Measurements from ENCODE around the gene CALU. TPM values are rescaled to one million over a fixed set of nuclear protein-coding genes. Genes with fewer than 3 reads are reported as not detected.

The CALU gene
- 134 and 144 TPM in 2 replicates for total RNA-seq (ENCODE audit: low replicate concordance)
- long read RNA-seq, full-length matches to known transcripts = 1,207 of 1,293 reads
- long read RNA-seq, partial matches to known transcripts = 47 of 1,293 reads
- long read RNA-seq, other reads (novel, unspliced or antisense) = 39 of 1,293 reads

GRCh38 chr7:128739048-128739962 is at the start of gene CALU:
TSS of gene CALU (plus strand) at chr7:128739359. CDS start at chr7:128748584, 9,225 bp downstream.
- Mint-ChIP-seq H3K36me3 (peaks cover 6% of the 10 kb centered on the region), H3K27ac (peak within 1 kb of the TSS; percentile 95), H3K4me1 (ENCODE audit: unreplicated experiment) (peaks cover 25% of the 10 kb centered on the region), H3K9me3 (peaks cover 4% of the 10 kb centered on the region), H3K4me3 (peak within 1 kb of the TSS; percentile 98), H3K27me3 (peaks cover 8% of the 10 kb centered on the region)
- no peak for TF ChIP-seq CTCF (conservative IDR thresholded peaks at IDR 0.05)
- DNase-seq (ENCODE audit: extremely low spot score, unreplicated experiment) = peak; percentile 96

DNA sequence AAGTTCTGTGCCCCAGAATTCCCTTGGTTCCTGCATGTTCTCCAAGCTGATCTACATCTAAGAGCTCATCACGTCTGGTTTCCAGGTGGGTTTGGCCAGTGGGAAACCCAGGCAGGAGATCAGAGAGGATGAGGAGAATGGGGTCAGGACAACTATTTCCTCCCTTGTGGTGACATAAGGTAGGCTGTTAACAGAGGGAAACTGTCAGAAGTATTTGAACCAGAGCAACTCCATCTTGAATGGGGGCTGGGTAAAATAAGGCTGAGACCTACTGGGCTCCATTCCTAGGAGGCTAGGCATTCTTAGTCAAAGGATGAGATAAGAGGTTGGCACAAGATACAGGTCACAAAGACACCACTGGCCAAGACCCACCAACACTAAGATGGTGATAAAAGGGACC is 47.9 kb upstream of the CALU start:
- Mint-ChIP-seq H3K36me3 (peaks cover 8% of the 10 kb centered on the region), H3K27ac (no peak overlapping the region), H3K4me1 (ENCODE audit: unreplicated experiment) (peaks cover 10% of the 10 kb centered on the region), H3K27me3 (peaks cover 6% of the 10 kb centered on the region), H3K9me3 (no peaks in the 10 kb centered on the region), H3K4me3 (no peak overlapping the region)
- no peak for DNase-seq (ENCODE audit: extremely low spot score, unreplicated experiment)
- TF ChIP-seq CTCF (conservative IDR thresholded peaks at IDR 0.05) = no peak

DNA sequence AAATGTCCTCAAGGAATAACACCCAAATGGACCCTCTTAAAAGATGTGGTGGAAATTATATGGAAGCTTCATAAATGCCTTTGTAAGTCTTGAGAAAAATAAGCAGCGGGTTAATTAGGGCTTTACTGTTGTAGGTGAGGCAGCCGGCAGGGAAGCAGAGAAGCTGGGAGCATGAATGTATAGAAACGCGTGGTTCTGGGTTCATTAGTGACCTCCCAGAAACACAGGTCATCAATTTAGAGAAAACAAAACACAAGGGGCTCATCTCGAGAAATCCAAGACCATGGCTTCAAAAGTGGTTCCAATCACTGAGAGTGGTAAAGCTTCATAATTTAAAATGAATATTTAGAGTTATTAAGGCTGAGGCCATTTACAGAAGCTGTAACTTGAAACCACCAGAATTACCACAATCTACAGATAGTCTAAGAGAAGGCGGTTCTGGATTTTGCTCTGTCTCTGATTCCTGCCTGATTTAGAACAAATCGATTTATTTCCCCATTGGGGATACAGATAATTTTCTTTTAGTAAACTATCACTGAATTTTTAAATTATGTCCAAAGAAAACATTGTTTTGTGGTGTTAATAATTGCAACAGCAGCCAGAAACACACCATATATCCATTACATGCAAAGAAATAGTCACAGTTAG is 46.4 kb upstream of the CALU start:
- no peak for DNase-seq (ENCODE audit: extremely low spot score, unreplicated experiment)
- Mint-ChIP-seq H3K27ac (no peak overlapping the region), H3K9me3 (no peaks in the 10 kb centered on the region), H3K4me3 (no peak overlapping the region), H3K4me1 (ENCODE audit: unreplicated experiment) (peaks cover 14% of the 10 kb centered on the region), H3K36me3 (peaks cover 6% of the 10 kb centered on the region), H3K27me3 (peaks cover 21% of the 10 kb centered on the region)
- TF ChIP-seq CTCF (conservative IDR thresholded peaks at IDR 0.05) = no peak

DNA sequence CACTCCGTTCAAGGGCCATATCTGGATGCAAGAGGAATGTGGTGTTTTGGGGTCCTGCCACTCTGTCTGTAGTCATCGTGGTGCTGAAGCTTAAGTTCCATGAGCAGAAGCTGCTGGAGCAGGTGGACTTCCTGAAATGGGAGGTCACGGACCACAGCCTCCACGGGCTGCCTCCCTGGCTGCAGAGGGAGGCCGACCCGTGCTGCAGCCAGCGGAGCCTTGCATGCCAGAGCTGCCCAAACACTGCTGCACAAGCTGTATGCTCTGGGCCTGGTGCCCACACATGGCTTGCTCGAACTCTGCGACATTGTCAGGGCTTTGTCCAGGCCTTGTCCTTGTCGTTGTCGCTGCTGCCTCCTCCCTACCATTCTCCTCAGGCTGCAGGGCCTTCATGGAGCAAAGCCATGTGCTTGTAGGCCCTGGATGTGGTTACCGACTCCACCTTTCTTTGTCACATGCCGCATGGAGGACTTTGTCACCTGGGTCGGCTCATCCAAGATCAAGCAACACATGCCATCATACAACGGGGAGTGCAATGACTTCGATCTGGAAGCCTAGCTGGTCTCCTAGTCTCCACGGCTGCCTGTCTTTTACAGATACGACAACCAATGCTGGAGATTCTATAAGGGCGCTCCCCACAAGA is 45.7 kb upstream of the CALU start:
- no peaks in the 10 kb centered on the region for H3K9me3 Mint-ChIP-seq
- no peak for TF ChIP-seq CTCF (conservative IDR thresholded peaks at IDR 0.05)
- no peak overlapping the region for H3K4me3 Mint-ChIP-seq
- no peak for DNase-seq (ENCODE audit: extremely low spot score, unreplicated experiment)
- H3K27ac Mint-ChIP-seq = no peak overlapping the region
- H3K4me1 Mint-ChIP-seq (ENCODE audit: unreplicated experiment) = peaks cover 15% of the 10 kb centered on the region
- H3K36me3 Mint-ChIP-seq = peaks cover 8% of the 10 kb centered on the region
- peaks cover 28% of the 10 kb centered on the region for H3K27me3 Mint-ChIP-seq

DNA sequence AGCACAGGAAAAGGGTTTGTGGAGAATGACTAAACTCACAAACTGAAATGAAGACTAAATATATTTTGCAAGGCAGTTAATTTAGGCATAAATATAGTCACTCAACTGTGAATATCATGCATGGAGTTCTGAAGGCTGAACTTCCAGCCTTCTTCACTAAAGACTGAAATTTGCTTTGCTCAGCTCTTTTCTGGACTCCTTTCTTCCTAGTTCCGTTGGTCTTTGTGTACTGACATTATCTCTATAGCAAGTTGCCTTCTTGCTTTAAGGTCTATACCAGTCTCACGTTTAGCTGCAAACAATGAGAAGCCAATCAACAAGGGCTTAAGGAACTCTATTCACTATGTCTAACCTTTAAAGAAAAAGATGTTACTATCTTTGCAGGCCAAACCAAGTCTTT is 44.4 kb upstream of the CALU start:
- H3K4me3 Mint-ChIP-seq = no peak overlapping the region
- H3K9me3 Mint-ChIP-seq = no peaks in the 10 kb centered on the region
- no peak for DNase-seq (ENCODE audit: extremely low spot score, unreplicated experiment)
- peaks cover 15% of the 10 kb centered on the region for H3K4me1 Mint-ChIP-seq (ENCODE audit: unreplicated experiment)
- peaks cover 8% of the 10 kb centered on the region for H3K36me3 Mint-ChIP-seq
- peaks cover 39% of the 10 kb centered on the region for H3K27me3 Mint-ChIP-seq
- no peak overlapping the region for H3K27ac Mint-ChIP-seq
- TF ChIP-seq CTCF (conservative IDR thresholded peaks at IDR 0.05) = no peak

All from type B pancreatic cell (in vitro differentiated cells).